GM23248 (cell line): ENCODE data around the gene DNAH7. TPM values are rescaled to one million over a fixed set of nuclear protein-coding genes. Genes with fewer than 3 reads are reported as not detected.

ENCODE experiments used
- DNase-seq: peaks from one replicate; pipeline ENCODE4 v3.0.0-alpha.2; 2015
- H2AFZ ChIP-seq: fragments of 200-600 bp; sonication (generic); 2 replicates; pipeline ENCODE4 v1.6.1; 2016; ENCODE audit warnings: antibody characterized with exemption
- H3F3A ChIP-seq: fragments of 200-600 bp; sonication (generic); 2 replicates; pipeline ENCODE4 v1.6.1; 2016; ENCODE audit warnings: mild to moderate bottlenecking, antibody characterized with exemption, mixed run types; ENCODE audit not compliant: insufficient read depth
- H3K27ac ChIP-seq: fragments of 200-600 bp; sonication (generic); 2 replicates; pipeline ENCODE4 v1.5.1; 2016; ENCODE audit warnings: mild to moderate bottlenecking
- H3K27me3 ChIP-seq: fragments of 200-600 bp; sonication (generic); replicated peaks from 2 replicates; pipeline ENCODE4 v1.6.1; 2016; ENCODE audit warnings: mild to moderate bottlenecking; ENCODE audit not compliant: insufficient read depth
- H3K36me3 ChIP-seq: fragments of 200-600 bp; sonication (generic); 2 replicates; pipeline ENCODE4 v1.6.1; 2016; ENCODE audit warnings: low read depth, mild to moderate bottlenecking
- H3K4me1 ChIP-seq: fragments of 200-600 bp; sonication (generic); 2 replicates; pipeline ENCODE4 v1.6.1; 2016; ENCODE audit warnings: mild to moderate bottlenecking; ENCODE audit not compliant: insufficient read depth
- H3K4me2 ChIP-seq: fragments of 200-600 bp; sonication (generic); one replicate; pipeline ENCODE4 v1.6.1; 2016; ENCODE audit warnings: mild to moderate bottlenecking; ENCODE audit not compliant: unreplicated experiment
- H3K4me3 ChIP-seq: fragments of 200-600 bp; sonication (generic); 2 replicates; pipeline ENCODE4 v1.5.1; 2016; ENCODE audit warnings: mild to moderate bottlenecking
- H3K79me2 ChIP-seq: fragments of 200-600 bp; sonication (generic); 2 replicates; pipeline ENCODE4 v1.6.1; 2016; ENCODE audit warnings: mild to moderate bottlenecking; ENCODE audit not compliant: insufficient read depth
- H3K9ac ChIP-seq: fragments of 200-600 bp; sonication (generic); 2 replicates; pipeline ENCODE4 v1.6.1; 2016; ENCODE audit warnings: mild to moderate bottlenecking
- H3K9me2 ChIP-seq: fragments of 200-600 bp; sonication (generic); 2 replicates; pipeline ENCODE4 v1.6.1; 2016; ENCODE audit warnings: mixed run types, mild to moderate bottlenecking, moderate library complexity; ENCODE audit not compliant: insufficient read depth
- H3K9me3 ChIP-seq: fragments of 200-600 bp; sonication (generic); one replicate; pipeline ENCODE4 v1.6.1; 2017; ENCODE audit warnings: low read depth
- H4K20me1 ChIP-seq: fragments of 200-600 bp; sonication (generic); 2 replicates; pipeline ENCODE4 v1.6.0; 2016; ENCODE audit not compliant: insufficient read depth
- EZH2 ChIP-seq: fragments of 200-600 bp; sonication (generic); IDR thresholded peaks from 2 replicates; pipeline ENCODE4 v1.6.1; 2018; ENCODE audit warnings: antibody characterized with exemption, mild to moderate bottlenecking; ENCODE audit not compliant: insufficient read depth, poor library complexity, severe bottlenecking
- EZH2phosphoT487 ChIP-seq: fragments of 200-600 bp; sonication (generic); IDR thresholded peaks from 2 replicates; pipeline ENCODE4 v1.6.1; 2018; ENCODE audit warnings: antibody characterized with exemption, moderate library complexity, mild to moderate bottlenecking, low read depth; ENCODE audit not compliant: insufficient read depth
- WGBS, 2 experiments: methylation state at CpG; one replicate each; pipeline ENCODE4 v1.1.6; 2015 to 2017; ENCODE audit warnings: low lambda C conversion rate in 2 of 2, low coverage in 1 of 2; ENCODE audit errors: missing lambda C conversion rate in 2 of 2; 5-methylcytosine and 5-hydroxymethylcytosine counted together
- in situ Hi-C: fragments of 300-500 bp; cut with MboI; formaldehyde crosslinking; loops from 2 replicates; pipeline ENCODE4 v1.15.0; 2020
- polyA plus RNA-seq: library from polyadenylated mRNA; unstranded; fragments of >200 nt; fragmentation: Nextera tagmentation; extraction: Ambion mirVana; gene quantifications from 2 replicates; pipeline ENCODE4 v1.2.1, GENCODE V29; 2016
- total RNA-seq: library from RNA; depleted of rRNA; stranded (reverse); fragments of >200 nt; shearing (Covaris generic); gene quantifications from 2 replicates; pipeline ENCODE4 v1.2.3, GENCODE V29; 2014

Gene DNAH7
- total and polyA plus RNA-seq, 2 experiments from 2014 or later, result 0.40 to 0.43 TPM

- Histone ChIP-seq H3K79me2 (no peaks in the 10 kb centered on the region), H3K4me2 (no peak overlapping the region), H3K36me3 (no peaks in the 10 kb centered on the region), H3F3A (no peaks in the 10 kb centered on the region), H3K9me2 (no peaks in the 10 kb centered on the region), H2AFZ (no peak overlapping the region), H3K9me3 (peaks cover 5% of the 10 kb centered on the region), H3K9ac (no peak overlapping the region), H3K27me3 (no peaks in the 10 kb centered on the region), H3K27ac (no peak overlapping the region), H4K20me1 (no peaks in the 10 kb centered on the region; the same call in 1 of the 2 replicates), H3K4me3 (no peak overlapping the region), H3K4me1 (no peaks in the 10 kb centered on the region)
- DNase-seq, result no peak
- in situ Hi-C loops, result no loop called here
- WGBS, 2 experiments, result 46 to 55% methylated on average over 3 to 4 of the region's 4 CpGs
- TF ChIP-seq EZH2phosphoT487 (no peak), EZH2 (no peak)
These were observed 197.3 kb downstream of the DNAH7 start for GRCh38 chr2:195871326-195871725.

GRCh38 chr2:195864316-195864715, 204.3 kb downstream of the DNAH7 start:
- no peaks in the 10 kb centered on the region for H3K79me2 ChIP-seq
- 0 out of 2 replicates have a peak, but pooled peaks cover 4% of the 10 kb centered on the region for H3F3A ChIP-seq
- H4K20me1 ChIP-seq, result no peaks in the 10 kb centered on the region; the same call in 1 of the 2 replicates
- no peak overlapping the region for H3K9ac ChIP-seq
- no peak for DNase-seq
- no peaks in the 10 kb centered on the region for H3K36me3 ChIP-seq
- no peak overlapping the region for H3K27ac ChIP-seq
- peaks cover 16% of the 10 kb centered on the region for H3K4me1 ChIP-seq
- H3K9me2 ChIP-seq, result no peaks in the 10 kb centered on the region
- H3K9me3 ChIP-seq, result no peaks in the 10 kb centered on the region
- in situ Hi-C loops, result no loop called here
- no peak overlapping the region for H3K4me2 ChIP-seq
- no peaks in the 10 kb centered on the region for H3K27me3 ChIP-seq
- no peak for TF ChIP-seq EZH2phosphoT487
- TF ChIP-seq EZH2, result no peak
- H2AFZ ChIP-seq, result no peak overlapping the region
- WGBS, 2 experiments, result 92 to 94% methylated on average over 6 of the region's 6 CpGs
- H3K4me3 ChIP-seq, result no peak overlapping the region

- in situ Hi-C loops, result no loop called here
- Histone ChIP-seq H4K20me1 (no peaks in the 10 kb centered on the region; the same call in 1 of the 2 replicates), H3K4me2 (no peak overlapping the region), H3K4me1 (peaks cover 16% of the 10 kb centered on the region), H3K4me3 (no peak overlapping the region), H3K36me3 (no peaks in the 10 kb centered on the region), H3K27me3 (no peaks in the 10 kb centered on the region), H3F3A (0 out of 2 replicates have a peak, but pooled peaks cover 4% of the 10 kb centered on the region), H3K9ac (no peak overlapping the region), H3K27ac (no peak overlapping the region), H2AFZ (no peak overlapping the region), H3K79me2 (no peaks in the 10 kb centered on the region), H3K9me2 (no peaks in the 10 kb centered on the region), H3K9me3 (no peaks in the 10 kb centered on the region)
- no peak for DNase-seq
- TF ChIP-seq EZH2phosphoT487 (no peak), EZH2 (no peak)
- 59 to 64% methylated on average over 4 of the region's 4 CpGs for WGBS, 2 experiments
These were observed 205.1 kb downstream of the DNAH7 start for GRCh38 chr2:195863564-195863963.

GRCh38 chr2:195863121-195863520, 205.5 kb downstream of the DNAH7 start:
- Histone ChIP-seq H3K27ac (no peak overlapping the region), H2AFZ (no peak overlapping the region), H3K27me3 (no peaks in the 10 kb centered on the region), H3K4me1 (peaks cover 16% of the 10 kb centered on the region), H3K9ac (no peak overlapping the region), H4K20me1 (no peaks in the 10 kb centered on the region; the same call in 1 of the 2 replicates), H3K9me2 (no peaks in the 10 kb centered on the region), H3K4me2 (no peak overlapping the region), H3F3A (0 out of 2 replicates have a peak, but pooled peaks cover 4% of the 10 kb centered on the region), H3K79me2 (no peaks in the 10 kb centered on the region), H3K36me3 (no peaks in the 10 kb centered on the region), H3K9me3 (no peaks in the 10 kb centered on the region), H3K4me3 (no peak overlapping the region)
- in situ Hi-C loops, result no loop called here
- WGBS, 2 experiments, result 85 to 94% methylated on average over 3 of the region's 3 CpGs
- DNase-seq, result no peak
- no peak for TF ChIP-seq EZH2phosphoT487

- 0 out of 2 replicates have a peak, but pooled peaks cover 4% of the 10 kb centered on the region for H3F3A ChIP-seq
- no peak overlapping the region for H3K27ac ChIP-seq
- peak overlapping the region; percentile 5 for H3K4me2 ChIP-seq
- no peaks in the 10 kb centered on the region for H3K9me2 ChIP-seq
- in situ Hi-C loops, result no loop called here
- no peaks in the 10 kb centered on the region for H3K79me2 ChIP-seq
- no peaks in the 10 kb centered on the region for H4K20me1 ChIP-seq
- TF ChIP-seq EZH2 (no peak), EZH2phosphoT487 (no peak)
- DNase-seq, result peak; percentile 69
- H2AFZ ChIP-seq, result 0 out of 2 replicates have a peak overlapping the region, but pooled peaks have one; percentile 6
- peaks cover 16% of the 10 kb centered on the region for H3K4me1 ChIP-seq
- no peak overlapping the region for H3K9ac ChIP-seq
- H3K27me3 ChIP-seq, result no peaks in the 10 kb centered on the region
- no peaks in the 10 kb centered on the region for H3K36me3 ChIP-seq
- H3K9me3 ChIP-seq, result no peaks in the 10 kb centered on the region
- WGBS, 2 experiments, result 37 to 41% methylated on average over 5 of the region's 5 CpGs
- no peak overlapping the region for H3K4me3 ChIP-seq
These were observed 206.8 kb downstream of the DNAH7 start for GRCh38 chr2:195861821-195862220.
